HG03196 (cell line): ENCODE results near the gene GIGYF2.

ENCODE experiments used
- ATAC-seq: cut with Tn5 transposase; IDR thresholded peaks from one replicate; pipeline ENCODE4 v1.9.1; 2021; ENCODE audit not compliant: unreplicated experiment

The GIGYF2 gene

GRCh38 chr2:232876978-232877441 is 179.9 kb downstream of the GIGYF2 start:
- ATAC-seq = no peak

DNA sequence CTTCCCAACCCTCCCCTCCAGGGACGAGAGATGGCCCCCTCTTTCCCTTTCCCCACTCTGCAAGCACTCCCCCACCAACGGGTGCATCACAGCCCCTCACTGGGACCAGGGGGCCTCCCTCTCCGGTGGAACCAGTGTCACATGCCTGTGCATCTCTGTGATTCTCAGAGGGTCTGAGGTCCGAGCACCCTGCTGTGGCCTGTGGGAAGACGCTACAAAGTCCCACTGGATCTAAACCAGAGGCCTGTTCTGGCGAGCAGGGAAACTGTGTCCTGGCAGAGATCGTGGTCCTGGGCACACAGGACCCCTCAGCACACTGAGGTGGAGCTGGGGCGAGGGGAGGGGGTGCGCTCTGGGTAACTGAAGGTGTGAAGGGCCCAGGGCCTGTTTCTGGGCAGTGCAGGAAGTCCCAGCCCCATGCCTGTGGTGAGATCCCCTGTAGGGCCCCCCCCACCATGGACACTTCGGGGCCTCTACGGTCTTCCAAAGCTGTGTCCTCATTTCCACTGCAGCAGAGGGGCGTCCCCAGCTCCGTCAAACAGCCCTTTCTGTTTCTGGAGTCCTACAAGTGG is 180.9 kb downstream of the GIGYF2 start:
- ATAC-seq = no peak

DNA sequence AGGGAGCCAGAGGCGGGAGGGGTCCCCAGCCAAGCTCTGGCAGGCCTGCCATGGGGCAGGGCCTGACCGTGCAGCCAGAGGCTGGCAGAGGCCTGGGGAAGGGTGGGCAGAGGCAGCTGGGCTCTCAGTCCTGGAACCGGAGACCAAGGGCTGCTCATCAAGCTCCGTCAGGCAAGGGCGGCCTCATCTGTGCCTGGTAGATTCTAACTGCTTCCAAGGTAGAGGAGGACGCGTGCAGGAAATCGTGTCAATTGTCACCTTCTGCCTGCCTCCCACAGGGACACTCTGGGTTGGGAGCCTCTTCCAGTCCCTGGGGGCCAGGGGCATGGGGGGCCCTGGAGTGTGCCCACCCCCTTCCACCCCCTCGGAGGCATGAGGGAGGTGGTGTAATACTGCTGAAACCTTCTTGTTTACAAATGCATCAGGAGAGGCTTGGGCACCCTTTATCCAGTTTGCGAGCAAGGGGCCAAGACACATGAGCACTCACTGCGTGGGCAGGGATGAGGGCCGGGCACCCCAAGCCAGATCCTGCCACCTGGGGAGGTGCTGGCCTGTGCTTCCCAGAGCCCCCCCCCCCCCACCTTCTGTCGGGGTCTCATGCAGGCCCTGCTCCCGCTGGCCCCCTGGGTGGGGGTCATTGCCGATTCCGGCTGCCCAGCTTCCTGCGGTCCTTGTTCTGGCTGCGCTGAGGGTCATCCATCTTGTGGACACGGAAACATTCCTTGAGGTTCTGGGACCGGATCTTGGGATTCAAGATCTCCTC is 181.9 kb downstream of the GIGYF2 start:
- no peak for ATAC-seq

DNA sequence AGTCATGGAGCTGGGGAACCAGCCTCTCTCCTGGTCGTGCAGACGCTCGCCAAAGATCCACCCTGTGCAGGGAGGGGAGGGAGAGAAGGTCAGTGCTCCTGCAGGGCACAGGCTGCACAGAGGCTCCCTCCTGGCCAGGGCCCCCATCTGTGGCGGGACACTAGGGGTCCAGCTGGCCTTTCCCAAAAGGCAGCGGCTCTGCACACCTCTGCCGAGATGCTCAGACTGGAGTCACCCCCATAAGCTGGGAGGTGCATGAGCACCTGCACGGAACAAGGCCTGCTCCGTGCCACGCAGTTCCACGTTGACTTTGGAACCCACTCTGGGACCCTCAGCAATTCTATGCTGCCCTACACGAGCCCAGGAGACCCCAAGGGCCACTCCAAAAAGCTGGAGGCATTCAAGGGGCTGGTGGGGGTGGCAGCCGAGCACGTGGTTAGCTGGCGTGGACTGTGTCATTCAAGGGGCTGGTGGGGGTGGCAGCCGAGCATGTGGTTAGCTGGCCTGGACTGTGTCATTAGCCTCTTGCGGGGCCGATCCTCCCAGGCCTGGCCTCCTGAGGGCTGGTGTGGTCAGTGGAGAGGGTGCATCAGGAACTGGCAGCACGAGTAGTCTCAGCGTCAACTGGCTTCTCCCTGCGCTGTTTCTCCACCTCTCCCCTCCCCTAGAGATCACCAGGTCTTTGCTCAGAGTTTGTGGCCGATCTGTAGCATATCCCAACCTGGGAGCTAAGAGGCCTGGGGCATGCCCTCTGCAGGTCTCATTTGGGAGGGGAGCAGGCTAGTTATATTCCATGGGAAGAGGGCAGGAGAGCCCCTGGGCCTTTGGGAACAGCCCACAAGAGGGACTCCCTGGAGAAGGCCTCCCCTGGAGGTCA is 182.7 kb downstream of the GIGYF2 start:
- ATAC-seq = no peak

DNA sequence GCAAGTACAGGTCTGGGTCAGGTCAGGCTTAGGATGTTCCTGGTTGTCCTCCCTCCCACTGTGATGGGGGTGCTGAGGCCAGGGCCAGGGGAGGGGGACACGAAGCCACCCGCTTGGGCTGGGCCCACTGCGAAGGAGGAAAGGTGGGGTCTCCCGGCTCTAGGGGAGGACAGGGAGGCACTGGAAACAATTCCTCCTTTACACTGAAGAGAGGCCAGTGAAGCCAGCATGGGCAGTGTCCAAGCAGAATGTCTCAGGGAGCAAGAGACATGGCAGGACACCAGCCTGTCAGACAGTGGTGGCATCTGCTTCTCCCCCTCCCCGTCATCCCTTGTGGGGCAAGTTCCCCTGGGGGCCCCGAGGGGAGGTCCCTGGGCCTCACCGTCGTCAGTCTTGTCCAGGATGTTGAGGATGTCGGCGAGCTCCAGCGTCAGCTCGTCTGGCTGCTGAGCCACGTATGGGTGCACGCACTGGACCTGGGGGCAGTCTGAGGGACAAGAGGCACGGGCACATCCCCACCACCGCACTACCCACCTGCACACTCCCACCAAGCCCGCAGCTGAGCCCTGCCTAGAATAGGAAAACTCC is 183.7 kb downstream of the GIGYF2 start:
- no peak for ATAC-seq

GRCh38 chr2:232882085-232882484 is 185.0 kb downstream of the GIGYF2 start:
- no peak for ATAC-seq

- no peak for ATAC-seq
Observed at GRCh38 chr2:232882505-232883115, 185.5 kb downstream of the GIGYF2 start.

- ATAC-seq = no peak
Observed at GRCh38 chr2:232883116-232883721, 186.1 kb downstream of the GIGYF2 start.

GRCh38 chr2:232884001-232884421 is 186.9 kb downstream of the GIGYF2 start:
- ATAC-seq = no peak

DNA sequence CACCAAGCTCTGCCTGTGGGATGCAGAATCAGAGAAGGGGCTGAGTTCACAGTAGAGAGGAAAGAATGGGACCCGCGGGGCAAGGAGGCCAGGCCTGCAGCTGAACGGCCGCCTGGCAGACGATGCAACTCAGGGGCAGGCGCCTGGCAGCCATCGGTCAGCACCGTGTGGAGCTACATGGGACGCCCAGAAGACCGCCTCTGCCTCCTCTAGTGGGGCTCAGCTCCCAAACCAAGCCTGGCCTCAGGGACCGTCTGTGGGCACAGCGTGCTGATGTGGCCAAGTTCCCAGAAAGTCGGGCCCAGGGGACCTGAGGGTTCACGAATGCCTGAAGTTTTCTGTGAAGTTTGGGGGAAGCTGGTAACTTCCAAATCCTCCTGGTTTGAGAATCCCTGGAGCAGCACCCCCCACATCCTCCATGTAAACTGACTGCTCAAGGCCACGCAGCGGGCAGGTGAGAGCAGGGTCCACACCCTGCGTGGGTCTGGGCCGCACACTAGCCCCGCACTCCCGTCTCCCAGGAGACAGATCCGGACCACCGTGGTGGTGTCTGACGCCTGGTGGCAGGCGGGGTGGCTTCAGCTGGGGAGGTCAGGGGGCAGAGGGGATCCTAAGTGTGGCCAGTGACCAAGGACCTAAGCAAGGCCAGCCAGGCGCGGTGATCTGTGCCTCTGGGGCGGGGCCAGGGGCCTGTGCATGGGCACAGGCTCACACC is 187.6 kb downstream of the GIGYF2 start:
- ATAC-seq = no peak

GRCh38 chr2:232885264-232885961 is 188.3 kb downstream of the GIGYF2 start:
- ATAC-seq = no peak

- ATAC-seq = no peak
Observed at GRCh38 chr2:232886176-232886575, 189.0 kb downstream of the GIGYF2 start.

DNA sequence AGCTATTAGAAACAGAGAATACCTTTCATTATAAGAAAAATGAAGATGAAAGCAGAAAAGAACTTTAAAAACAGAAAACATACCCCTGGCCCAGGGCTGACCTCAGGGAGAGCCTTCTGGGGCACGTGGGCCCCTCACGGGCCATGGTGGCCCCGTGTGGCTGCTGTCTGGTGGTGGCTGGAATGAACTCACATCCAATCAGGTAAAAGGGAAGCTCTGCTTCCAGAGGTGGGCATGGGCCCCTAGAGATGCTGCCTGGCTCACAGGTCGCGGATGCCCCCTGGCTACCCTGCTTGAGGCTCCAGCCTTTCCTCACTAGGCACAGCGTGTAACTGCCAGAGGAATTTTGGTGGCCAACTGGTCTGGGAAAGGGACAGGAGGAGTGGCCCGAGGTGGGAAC is 189.5 kb downstream of the GIGYF2 start:
- ATAC-seq = no peak

- no peak for ATAC-seq
Observed at GRCh38 chr2:232887171-232887850, 190.2 kb downstream of the GIGYF2 start.

- no peak for ATAC-seq
Observed at GRCh38 chr2:232888099-232888836, 191.1 kb downstream of the GIGYF2 start.

GRCh38 chr2:232888839-232889529 is 191.9 kb downstream of the GIGYF2 start:
- no peak for ATAC-seq

GRCh38 chr2:232889876-232890401 is 192.8 kb downstream of the GIGYF2 start:
- no peak for ATAC-seq
